HG02870 (cell line): ENCODE results near the gene ACTL6B.
"Not testable (repeated sequence)": the region's sequence is repeated elsewhere in the genome, so short reads cannot be mapped to it uniquely, and the experiment has no call there.

Experiments used
- ATAC-seq: cut with Tn5 transposase; IDR thresholded peaks from one replicate; pipeline ENCODE4 v1.9.1; 2021; ENCODE audit warnings: mild to moderate bottlenecking, moderate library complexity; ENCODE audit not compliant: unreplicated experiment

The ACTL6B gene

DNA sequence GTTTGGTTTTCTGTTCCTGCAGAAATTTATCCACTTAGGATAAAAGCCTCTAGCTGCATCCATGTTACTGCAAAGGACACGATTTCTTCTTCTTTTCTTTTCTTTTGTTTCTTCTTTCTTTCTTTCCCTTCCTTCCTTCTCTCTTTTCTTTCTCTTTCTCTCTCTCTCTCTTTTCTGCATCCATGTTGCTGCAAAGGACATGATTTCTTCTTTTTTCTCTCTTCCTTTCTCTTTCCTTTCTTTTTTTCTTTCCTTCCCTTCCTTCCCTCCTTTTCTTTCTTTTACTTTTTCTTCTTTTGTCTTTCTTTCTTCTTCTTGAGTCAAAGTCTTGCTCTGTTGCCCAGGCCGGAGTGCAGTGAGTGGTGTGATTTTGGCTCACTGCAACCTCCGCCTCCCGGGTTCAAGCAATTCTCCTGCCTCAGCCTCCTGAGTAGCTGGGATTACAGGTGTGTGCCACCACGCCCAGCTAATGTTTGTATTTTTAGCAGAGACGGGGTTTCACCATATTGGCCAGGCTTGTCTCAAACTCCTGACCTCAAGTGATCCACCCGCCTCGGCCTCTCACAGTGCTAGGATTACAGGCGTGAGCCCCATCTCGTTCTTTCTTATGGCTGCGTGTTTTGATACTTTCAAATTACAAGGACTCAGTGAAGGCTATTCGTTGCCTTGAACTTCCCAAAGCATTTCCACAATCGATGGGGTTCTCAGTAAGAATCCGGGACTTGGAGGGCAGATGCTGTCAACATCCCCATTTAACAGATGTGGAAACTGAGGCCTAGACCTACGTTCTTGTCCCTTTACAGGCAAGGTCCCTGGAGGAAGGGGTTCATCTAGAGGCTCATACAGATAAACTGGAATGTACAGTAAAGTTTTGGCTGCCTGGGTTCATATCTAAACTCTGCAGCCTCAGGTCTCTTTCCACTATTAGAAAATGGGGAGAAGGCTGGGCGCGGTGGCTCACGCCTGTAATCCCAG lies 15.4 kb upstream of the ACTL6B start:
- no peak for ATAC-seq

DNA sequence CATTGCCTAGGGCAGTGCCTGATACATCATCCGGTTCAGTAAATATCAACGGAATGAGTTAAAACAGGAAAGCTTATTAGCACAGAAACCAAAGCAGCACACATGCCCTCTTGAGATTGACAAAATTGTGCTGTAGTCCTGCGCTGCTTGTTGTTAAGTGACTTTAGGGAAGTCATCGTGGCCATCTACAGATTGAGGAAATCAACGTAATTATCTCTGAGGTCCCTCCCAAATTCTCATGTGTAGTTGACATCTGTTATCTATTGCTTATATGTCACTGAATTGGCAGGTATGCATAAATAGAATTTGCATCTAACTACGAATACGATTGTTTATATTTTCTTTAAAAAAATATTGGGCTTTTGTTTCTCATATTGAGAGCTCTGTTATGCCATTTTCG lies 13.8 kb upstream of the ACTL6B start:
- ATAC-seq = no peak

DNA sequence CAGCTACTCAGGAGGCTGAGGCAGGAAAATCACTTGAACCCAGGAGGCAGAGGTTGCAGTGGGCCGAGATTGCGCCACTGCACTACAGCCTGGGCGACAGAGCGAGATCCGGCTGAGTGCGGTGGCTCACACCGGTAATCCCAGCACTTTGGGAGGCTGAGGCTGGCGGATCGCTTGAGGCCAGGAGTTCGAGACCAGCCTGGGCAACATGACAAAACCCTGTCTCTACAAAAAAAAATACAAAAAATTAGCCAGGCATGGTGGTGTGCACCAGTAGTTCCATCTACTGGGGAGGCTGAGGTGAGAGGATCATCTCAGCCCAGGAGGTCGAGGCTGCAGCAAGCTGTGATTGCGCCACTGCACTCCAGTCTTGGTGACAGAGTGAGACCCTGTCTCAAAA lies 12.9 kb upstream of the ACTL6B start:
- not testable (repeated sequence) for ATAC-seq

DNA sequence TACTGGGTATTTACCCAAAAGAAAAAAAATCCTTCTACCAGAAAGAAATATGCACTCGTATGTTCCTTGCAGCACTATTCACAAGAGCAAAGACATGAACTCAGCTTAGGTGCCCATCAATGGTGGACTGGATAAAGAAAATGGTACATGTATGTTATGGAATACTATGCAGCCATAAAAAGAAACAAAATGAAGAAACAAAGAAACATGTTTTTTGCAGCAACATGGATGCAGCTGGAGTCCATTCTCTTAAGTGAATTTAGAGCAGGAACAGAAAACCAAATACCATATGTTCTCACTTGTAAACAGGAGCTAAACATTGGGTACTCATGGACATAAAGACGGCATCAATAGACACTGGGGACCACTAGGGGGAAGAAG lies 11.8 kb upstream of the ACTL6B start:
- no peak for ATAC-seq

DNA sequence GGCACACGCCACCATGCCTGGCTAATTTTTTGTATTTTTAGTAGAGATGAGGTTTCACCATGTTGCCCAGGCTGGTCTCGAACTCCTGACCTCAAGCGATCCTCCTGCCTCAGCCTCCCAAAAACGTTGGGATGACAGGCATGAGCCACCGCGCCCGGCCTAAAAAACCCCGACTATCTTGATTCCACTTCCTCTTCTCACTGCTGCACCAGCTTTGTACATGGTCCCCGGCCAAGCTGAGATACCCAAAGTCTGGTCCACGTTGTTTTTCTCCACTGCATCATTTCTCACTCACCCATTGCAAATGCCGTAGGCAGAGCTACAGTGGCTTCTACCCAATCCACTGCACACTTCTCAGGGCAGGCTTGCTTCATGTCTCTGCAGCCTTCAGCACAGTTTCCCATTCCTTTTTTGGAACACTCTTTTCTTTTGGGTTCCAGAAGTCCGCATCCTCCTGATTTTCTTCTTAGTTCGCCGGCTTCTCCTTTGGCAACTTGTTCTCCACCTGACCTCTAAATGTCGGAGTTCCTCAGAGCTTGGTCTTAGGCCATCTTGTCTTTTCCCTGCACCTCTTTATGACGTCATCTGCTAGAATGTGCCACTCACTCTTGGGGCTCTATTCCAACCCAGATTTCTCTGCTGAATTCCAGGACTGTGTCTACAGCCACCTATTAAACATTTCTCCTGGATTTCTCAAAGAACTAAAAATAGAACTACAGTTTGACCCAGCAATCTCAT lies 11.3 kb upstream of the ACTL6B start:
- ATAC-seq = no peak

DNA sequence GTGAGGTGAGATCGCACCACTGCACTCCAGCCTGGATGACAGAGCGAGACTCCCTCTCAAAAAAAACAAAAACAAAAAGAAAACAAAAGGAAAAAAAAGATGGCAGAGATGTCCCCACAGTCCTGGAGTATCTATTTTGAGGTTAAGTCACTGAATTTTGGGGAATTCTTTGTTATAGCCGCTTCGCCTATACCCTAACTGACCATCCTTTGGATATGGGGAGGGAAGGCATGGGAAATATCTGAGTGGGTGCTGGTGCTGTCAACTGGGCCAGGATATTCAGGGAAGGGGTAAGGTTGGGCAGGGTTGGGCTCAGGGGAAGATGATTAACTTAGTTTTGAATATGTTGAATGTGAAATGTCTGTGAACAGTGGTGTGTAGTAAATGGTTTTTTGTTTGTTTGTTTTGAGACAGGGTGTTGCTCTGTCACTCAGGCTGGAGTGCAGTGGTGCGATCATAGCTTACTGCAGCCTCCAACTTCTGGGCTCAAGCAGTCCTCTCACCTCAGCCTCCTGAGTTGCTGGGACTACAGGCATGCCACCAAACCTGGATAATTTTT lies 9.0 kb upstream of the ACTL6B start:
- no peak for ATAC-seq

DNA sequence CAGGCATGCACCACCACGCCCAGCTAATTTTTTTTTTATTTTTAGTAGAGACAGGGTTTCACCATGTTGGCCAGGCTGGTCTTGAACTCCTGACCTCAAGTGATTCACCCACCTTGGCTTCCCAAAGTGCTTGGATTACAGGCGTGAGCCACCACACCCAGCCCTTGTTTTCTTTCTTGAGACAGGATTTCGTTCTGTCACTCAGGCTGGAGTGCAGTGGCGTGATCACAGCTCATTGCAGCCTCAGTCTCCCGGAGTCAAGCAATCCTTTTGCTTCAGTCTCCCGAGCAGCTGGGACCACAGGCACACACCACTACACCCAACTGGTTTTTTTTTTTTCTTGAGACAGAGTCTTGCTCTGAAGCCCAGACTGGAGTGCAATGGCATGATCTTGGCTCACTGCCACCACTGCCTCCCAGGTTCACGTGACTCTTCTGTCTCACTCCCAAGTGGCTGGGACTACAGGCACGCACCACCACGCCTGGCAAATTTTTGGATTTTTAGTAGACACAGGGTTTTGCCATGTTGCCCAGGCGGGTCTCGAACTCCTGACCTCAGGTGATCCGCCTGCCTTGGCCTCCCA lies 6.0 kb upstream of the ACTL6B start:
- ATAC-seq = not testable (repeated sequence)

DNA sequence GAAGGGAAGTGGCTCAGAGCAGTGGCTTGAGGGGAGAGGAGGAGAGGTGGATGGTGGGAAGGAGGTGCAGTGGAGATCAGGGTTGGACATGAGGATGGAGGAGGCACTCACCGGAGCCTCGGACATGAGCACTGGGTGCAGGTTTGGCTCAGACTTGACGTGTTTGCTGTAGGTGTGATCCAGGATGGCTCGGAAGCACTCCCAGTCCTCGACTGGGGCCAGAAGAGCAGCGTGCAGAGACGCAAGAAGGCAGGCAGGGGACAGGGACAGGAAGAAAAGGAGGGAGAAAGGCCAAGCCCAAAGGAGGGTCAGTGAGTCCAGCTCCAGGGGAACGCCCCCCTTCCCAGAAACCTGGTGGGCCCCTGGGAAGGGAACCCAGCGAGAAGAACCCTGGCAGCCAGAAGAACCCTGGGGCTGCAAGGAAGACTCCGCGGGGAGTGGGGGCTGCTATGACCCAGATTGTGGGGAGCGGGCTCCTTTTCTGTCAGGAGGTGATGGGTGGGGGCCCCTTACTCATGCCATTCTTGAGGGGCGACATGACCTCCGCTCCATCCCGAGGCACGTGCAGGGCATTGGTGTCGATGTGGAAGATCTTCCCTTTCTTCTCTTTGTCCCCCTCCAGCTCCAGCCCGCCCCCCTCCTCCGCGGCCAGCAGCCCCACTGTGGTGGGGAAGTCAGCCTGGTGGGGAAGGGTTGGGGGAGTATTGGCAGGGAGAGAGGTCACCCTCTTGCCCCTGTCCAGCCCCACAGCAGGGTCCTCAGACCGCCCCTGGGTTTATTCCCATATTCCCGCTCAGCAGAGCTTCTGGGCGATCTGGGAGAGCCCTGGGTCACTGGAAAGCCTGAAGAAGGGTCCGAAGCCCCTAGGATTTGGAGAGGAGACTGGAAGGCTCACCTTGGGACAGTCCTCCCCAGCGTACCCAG lies 1.1 kb downstream of the ACTL6B start:
- no peak for ATAC-seq

DNA sequence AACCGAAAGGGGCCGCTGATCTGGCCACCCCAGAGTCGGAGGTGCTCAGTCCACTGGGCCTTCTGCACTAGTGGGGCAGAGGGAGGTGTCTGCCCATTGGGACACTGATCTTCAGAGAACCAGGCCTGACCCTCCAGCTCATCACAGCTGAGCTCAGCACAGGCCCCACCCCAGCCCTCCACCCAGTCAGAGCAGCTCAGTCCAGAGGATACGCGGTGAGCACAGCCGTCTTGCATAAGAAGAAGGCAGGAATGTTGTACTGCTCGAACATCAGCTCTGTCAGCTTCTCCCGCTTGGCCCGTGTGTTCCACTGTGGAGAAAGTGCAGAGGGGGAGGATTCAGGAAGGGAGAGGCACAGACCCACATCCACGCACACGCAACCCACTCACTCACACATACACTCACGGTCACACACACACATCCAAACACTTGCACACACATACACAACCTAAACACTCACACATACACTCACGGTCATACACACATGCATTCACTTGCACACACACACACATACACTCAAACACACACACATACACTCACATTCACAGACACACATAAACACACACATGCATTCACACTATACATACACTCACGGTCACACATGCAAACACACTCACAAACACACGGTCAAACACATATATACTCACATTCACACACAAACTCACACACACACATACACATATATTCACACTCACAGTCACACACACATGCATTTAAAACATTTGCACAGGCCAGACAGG lies 6.3 kb downstream of the ACTL6B start:
- no peak for ATAC-seq

DNA sequence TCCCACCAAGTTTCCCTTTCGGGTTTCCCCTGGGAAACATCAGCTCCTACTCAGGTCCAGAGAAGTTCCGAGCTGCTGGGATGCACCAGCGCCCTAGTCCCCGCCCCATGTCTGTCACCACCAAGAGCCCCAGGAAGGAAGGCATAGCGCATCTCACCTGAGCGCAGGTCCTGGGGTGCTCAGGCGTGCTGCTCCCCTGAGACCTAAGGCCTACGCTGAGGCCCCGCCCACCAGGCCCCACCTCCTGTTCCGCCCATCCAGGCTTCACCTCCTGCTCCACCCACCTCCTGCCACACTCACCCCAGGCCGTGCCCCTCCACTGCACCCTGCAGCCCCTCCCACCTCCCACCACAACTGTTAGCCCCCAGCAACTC lies 13.7 kb downstream of the ACTL6B start:
- no peak for ATAC-seq

DNA sequence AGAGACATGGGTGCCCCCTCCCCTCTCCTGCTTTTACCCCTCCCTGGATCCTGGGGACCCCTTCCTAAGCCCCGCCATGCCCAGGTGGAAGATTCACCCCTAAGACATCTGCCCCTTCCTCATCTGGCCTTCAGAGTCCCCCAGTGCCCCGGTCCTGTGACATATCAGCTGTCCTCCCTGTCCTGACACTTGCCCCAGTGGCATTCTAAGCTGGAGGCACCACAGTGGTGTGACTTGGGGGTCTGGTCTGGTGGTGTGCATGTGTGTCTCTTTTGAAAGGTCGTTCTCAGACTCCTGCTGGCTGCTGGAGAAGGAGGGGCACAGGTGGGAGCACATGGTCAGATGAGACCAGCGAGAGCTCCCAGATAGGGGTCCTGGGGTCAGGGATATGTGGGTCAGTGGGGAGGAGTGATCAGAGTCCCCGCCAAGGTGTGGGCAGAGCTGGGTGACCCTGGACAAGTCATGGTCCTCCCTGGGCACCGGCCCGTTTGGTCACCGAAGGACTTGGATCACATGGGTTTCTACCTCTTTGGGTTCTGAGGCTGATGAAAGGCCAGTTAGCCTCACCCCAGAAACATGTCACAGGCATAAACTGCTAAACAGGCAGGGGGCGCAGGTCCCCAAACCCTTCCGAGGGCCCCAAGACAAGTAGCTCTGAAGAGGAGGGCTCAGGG lies 14.3 kb downstream of the ACTL6B start:
- ATAC-seq = no peak

DNA sequence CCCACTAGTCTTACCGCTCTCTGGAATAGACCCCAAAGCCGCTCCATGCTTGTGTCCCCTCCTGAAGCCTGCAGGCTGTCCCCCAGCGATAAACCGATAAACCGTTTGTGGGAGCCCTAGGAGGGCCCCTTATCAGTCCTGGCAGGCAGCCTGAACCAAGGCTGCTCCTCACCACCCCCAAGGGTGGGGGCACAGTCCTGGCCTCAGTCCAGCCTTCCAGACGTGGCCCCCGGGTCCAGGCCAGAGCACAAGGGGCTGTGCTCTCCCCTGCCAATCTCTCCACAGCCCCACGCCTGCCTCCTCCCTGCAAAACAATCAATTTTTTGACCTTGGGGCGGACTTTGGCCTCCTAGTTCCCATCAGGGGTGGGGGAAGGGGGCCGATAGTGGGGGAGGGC lies 14.8 kb downstream of the ACTL6B start, which contains the start of gene TFR2:
TSS of gene TFR2 (minus strand) at position 90 of the 397 bp plus-strand sequence. CDS start at position 47, 43 bp downstream.
- ATAC-seq = no peak

DNA sequence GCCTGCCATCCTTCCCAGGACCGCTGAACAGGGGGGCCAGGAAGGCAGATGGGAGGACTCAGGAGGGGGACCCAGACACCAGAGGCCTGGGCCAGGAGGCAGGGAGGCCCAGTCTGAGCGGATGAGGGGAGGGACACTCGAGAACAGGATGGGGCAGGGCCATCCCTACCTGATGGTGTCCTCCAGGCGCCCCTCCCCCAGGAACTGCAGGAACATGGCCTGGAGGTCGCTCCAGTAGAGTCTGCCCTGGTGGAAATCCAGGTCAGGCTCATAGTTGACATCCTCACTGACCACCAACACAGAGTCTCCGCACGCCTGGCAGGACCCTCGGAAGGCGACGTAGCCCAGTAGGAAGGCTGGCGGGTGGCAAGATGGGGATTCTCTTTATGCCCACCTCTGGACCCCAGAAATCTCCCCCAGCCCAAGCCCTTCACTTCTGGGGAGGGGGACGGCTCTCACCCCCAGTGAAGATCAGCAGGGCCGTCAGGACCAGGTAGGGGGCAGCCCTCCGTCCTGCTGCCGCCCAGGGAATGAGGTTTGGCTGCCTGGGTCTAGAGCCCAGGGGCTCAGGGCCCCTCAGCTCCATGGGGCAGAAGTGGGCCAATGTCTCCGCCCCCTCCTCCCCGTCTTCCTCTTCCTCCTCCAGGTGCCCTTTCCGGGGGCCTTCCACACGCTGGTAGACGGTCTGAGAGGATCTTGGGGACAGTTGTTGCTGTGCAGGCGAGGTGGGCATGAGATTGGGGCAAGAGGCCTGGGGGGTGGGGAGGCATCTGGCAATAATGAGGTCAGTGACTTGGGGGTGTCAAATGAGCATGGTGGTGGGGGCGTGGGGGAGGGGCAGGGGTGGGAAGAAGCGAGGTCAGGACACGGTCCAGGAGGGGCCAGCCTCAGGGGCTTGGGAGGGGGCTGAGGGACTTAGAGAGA lies 15.5 kb downstream of the ACTL6B start:
- no peak for ATAC-seq

DNA sequence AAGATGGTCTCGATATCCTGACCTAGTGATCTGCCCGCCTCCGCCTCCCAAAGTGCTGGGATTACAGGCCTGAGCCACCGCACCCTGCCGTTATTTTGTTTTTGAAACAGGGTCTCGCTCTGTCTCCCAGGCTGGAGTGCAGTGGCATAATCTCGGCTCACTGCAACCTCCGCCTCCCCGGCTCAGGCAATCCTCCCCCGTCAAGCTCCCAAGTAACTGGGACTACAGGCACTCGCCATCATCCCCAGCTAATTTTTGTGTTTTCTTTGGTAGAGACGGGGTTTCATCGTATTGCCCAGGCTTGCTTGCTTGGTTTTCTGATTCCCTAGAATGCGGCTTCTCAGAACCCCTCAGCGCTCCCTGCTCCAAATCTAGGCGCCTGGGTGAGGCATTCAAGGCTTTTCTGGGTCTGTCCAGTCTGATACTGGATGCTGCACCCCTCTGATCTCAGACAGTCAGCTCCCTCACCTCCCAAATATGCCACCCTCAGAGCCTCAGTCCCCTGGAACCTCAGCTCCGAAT lies 16.2 kb downstream of the ACTL6B start:
- ATAC-seq = no peak

DNA sequence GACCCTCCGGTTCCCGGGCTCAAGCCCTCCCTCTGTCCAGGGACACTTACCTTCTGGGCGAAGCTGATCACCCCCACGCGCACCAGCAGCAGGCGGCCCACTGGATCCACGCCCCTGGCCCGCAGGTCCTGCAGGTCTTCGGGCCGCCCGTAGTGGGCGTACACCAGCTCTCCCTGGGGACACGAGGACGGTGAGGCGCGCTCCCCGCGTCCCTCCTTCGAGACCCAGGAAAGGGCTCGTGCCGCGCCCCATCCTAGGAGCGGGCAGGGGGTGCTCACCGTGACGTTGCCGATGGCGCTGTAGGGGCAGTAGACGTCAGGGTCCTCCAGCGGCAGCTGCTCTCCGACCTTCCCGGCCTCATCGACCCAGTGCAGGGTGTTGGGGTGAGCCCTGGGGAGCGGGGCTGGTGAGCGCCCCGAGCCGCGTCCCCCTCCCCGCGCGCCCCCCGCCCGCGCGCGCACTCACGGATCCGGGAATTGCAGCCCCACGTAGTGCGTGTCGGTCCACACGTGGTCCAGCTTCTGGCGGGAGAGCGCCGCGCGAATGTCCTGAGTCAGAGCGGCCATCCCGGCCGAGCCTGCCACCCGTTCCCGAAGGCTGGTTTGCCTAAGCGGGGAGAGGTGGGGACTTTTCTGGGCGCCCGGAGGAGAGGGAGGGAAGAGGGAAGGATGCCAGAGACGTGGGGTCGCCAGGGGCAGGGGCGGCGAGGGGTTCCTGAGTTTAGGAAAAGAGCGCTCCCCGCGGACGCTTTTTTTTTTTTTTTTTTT lies 23.1 kb downstream of the ACTL6B start:
- ATAC-seq = no peak

DNA sequence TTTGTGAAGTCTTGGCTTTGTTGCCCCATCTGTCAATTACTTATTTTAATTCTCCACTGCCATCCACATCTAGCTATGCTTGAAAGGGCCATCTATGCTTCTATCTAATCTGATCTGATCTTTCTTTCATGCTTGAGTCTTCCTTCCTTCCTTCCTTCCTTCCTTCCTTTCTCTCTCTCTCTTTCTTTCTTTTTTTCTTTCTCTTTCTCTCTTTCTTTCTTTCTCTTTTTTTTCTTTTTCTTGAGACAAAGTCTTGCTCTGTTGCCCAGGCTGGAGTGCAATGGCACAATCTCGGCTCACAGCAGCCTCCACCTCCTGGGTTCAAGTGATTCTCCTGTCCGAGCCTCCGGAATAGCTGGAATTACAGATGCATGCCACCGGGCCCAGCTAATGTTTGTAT lies 26.2 kb downstream of the ACTL6B start:
- ATAC-seq = no peak

DNA sequence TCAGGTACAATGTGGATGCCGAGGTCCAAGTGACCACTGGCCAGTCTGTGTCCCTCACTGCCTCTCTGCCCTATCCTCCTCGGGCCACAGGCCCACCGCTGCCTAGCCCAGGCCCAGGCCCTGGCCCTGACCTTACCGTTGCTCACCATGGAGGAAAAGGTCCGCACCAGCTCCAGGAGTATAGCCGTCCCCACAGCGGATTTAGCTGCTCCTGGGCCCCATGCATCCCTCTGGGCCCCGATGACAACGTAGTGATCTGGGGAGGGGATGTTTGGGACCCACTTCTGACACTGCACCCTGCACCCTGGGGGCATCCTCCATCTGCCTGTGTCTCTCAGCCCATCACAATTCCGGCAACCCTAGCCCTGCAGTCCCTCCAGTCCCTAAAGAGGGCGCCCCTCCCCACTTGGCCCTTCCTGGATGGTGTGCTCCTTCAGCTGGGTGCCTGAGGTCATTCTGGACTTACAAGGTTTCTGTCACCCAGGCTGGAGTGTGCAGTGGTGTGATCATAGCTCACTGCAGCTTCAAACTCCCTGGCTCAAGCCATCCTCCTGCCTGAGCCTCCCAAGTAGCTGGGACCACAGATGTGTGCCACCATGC lies 27.0 kb downstream of the ACTL6B start:
- ATAC-seq = no peak
